ENCODE data around the gene GPANK1. TPM values are rescaled to one million over a fixed set of nuclear protein-coding genes. Genes with fewer than 3 reads are reported as not detected.
A peak's percentile ranks its signal among the peaks of the same experiment; 100 is the strongest.

Gene GPANK1
- total RNA-seq, 6 experiments from 2014 or later, result 6.4 to 10.0 (median 8.0) TPM

DNA sequence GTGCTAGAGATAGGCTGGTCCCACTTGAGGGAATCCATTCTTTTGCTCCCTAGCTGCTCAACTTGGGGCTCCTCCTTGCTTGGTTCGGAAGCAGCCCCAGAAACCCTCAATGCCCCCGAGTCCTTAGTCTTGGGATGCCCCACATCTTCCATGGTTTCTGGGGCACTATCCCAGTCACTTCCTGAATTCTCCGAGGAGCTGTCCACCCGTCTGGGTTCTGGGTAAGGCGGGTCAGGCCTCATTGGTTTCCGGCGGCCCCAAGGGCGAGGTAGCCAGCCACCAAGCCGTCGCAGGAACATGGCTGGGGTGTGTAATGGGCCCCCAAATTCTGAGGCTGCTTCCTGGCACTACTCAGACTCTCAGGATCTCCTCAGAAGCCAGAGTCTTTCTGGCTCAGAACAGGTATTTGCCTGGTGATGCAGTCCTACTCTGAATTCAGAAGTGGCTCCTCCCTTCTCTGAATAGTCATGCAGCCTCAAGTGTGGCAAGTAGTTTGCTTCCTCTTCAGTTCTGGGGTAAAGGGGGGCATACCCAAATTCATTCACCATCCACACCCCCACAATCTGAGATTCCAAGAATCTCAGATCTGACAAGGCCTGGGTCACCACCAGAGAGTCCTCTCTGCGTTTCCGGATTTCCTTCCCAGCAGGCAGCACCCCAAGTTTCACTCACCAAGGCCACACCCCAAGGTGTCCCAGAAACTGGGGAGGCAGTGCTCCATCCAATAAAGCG, 5.0 kb downstream of the GPANK1 start:
- peaks cover 0 to 5% (median 1%) of the 10 kb centered on the region in 4 donors for H3K36me3 ChIP-seq
- H3K4me3 ChIP-seq, result peak overlapping the region; percentile 51 to 89 (median 73)
- ATAC-seq (peak in 1 of 4 donors; percentile 1), DNase-seq (no peak)
- intact Hi-C loops (cut with DNase I), result no loop called here
- TF ChIP-seq POLR2A (IDR thresholded peaks at IDR 0.05), result no peak
- TF ChIP-seq, protein P1, sequence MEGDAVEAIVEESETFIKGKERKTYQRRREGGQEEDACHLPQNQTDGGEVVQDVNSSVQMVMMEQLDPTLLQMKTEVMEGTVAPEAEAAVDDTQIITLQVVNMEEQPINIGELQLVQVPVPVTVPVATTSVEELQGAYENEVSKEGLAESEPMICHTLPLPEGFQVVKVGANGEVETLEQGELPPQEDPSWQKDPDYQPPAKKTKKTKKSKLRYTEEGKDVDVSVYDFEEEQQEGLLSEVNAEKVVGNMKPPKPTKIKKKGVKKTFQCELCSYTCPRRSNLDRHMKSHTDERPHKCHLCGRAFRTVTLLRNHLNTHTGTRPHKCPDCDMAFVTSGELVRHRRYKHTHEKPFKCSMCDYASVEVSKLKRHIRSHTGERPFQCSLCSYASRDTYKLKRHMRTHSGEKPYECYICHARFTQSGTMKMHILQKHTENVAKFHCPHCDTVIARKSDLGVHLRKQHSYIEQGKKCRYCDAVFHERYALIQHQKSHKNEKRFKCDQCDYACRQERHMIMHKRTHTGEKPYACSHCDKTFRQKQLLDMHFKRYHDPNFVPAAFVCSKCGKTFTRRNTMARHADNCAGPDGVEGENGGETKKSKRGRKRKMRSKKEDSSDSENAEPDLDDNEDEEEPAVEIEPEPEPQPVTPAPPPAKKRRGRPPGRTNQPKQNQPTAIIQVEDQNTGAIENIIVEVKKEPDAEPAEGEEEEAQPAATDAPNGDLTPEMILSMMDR (IDR thresholded peaks at IDR 0.05), result no peak
- peak overlapping the region; percentile 59 to 79 (median 64) for H3K27ac ChIP-seq
- H3K4me1 ChIP-seq, result peaks cover 1 to 57% (median 20%) of the 10 kb centered on the region in 4 donors
- H3K27me3 ChIP-seq, result no peaks in the 10 kb centered on the region
- WGBS (ENCODE audit: insufficient coverage, low coverage, low lambda C conversion rate, missing lambda C conversion rate), result 33% methylated on average over 4 of the region's 13 CpGs
- H3K9me3 ChIP-seq, result no peaks in the 10 kb centered on the region

GRCh38 chr6:31658983-31659648, 5.7 kb downstream of the GPANK1 start:
- peak overlapping the region; percentile 51 to 89 (median 73) for H3K4me3 ChIP-seq
- H3K4me1 ChIP-seq, result peaks cover 1 to 60% (median 22%) of the 10 kb centered on the region in 4 donors
- no peak for TF ChIP-seq POLR2A (IDR thresholded peaks at IDR 0.05)
- TF ChIP-seq, protein P1 (IDR thresholded peaks at IDR 0.05), result no peak
- H3K27ac ChIP-seq, result no peak overlapping the region
- intact Hi-C loops (cut with DNase I), result no loop called here
- peaks cover 0 to 5% (median 1%) of the 10 kb centered on the region in 4 donors for H3K36me3 ChIP-seq
- WGBS (ENCODE audit: insufficient coverage, low coverage, low lambda C conversion rate, missing lambda C conversion rate), result 74% methylated on average over 5 of the region's 13 CpGs
- H3K9me3 ChIP-seq, result no peaks in the 10 kb centered on the region
- DNase-seq (no peak), ATAC-seq (no peak)
- no peaks in the 10 kb centered on the region for H3K27me3 ChIP-seq

GRCh38 chr6:31658158-31658688, 6.6 kb downstream of the GPANK1 start:
- intact Hi-C loops (cut with DNase I), result no loop called here
- Histone ChIP-seq H3K27me3 (no peaks in the 10 kb centered on the region), H3K36me3 (peaks cover 0 to 5% (median 1%) of the 10 kb centered on the region in 4 donors), H3K4me1 (peaks cover 0 to 60% (median 18%) of the 10 kb centered on the region in 4 donors), H3K27ac (no peak overlapping the region), H3K9me3 (no peaks in the 10 kb centered on the region), H3K4me3 (no peak overlapping the region)
- TF ChIP-seq, protein P1 (IDR thresholded peaks at IDR 0.05), result no peak
- no peak for TF ChIP-seq POLR2A (IDR thresholded peaks at IDR 0.05)
- 78% methylated on average over 4 of the region's 4 CpGs for WGBS (ENCODE audit: insufficient coverage, low coverage, low lambda C conversion rate, missing lambda C conversion rate)
- ATAC-seq, result no peak
- DNase-seq, result no peak

GRCh38 chr6:31657406-31658157, 7.2 kb downstream of the GPANK1 start:
- TF ChIP-seq POLR2A (IDR thresholded peaks at IDR 0.05), result no peak
- TF ChIP-seq, protein P1 (IDR thresholded peaks at IDR 0.05), result no peak
- no peak overlapping the region for H3K4me3 ChIP-seq
- no peaks in the 10 kb centered on the region for H3K9me3 ChIP-seq
- H3K27ac ChIP-seq, result no peak overlapping the region
- H3K4me1 ChIP-seq, result peaks cover 0 to 59% (median 18%) of the 10 kb centered on the region in 4 donors
- 69% methylated on average over 3 of the region's 6 CpGs for WGBS (ENCODE audit: insufficient coverage, low coverage, low lambda C conversion rate, missing lambda C conversion rate)
- no peak for DNase-seq
- intact Hi-C loops (cut with DNase I), result no loop called here
- H3K36me3 ChIP-seq, result peaks cover 0 to 5% (median 1%) of the 10 kb centered on the region in 4 donors
- no peaks in the 10 kb centered on the region for H3K27me3 ChIP-seq
- ATAC-seq, result no peak
